HEK293 (cell line): ENCODE measurements around the gene SENP8.

Experiments
- CTCF ChIA-PET: fragments of 350-600 bp; formaldehyde crosslinking; extraction: SDS; loops from one replicate; lab custom pipeline; 2021; ENCODE audit warnings: antibody characterized with exemption; lab: Yijun Ruan, JAX
- POLR2A ChIA-PET: fragments of 300-600 bp; formaldehyde crosslinking; extraction: SDS; loops from one replicate; lab custom pipeline; 2020; ENCODE audit warnings: antibody characterized with exemption, inconsistent platforms; lab: Yijun Ruan, JAX
- H3K27ac ChIP-seq: fragments of 200-500 bp; sonication (Bioruptor generic); 2 replicates; pipeline ENCODE4 v1.5.1; 2014; ENCODE audit warnings: low read depth, low read length, control low read depth, inconsistent platforms; ENCODE audit errors: extremely low read depth
- H3K36me3 ChIP-seq, 2 experiments: fragments of 200-500 bp in 1 of 2; sonication (Bioruptor generic) in 1 of 2; 1 replicate in 1 of 2; 2 replicates in 1 of 2; pipeline ENCODE4 v1.5.1; 2014 to 2017; ENCODE audit warnings: inconsistent platforms in 2 of 2, low read length in 2 of 2; ENCODE audit not compliant: control insufficient read depth in 2 of 2, insufficient read depth in 1 of 2
- H3K4me1 ChIP-seq: fragments of 200-500 bp; sonication (Bioruptor generic); 2 replicates; pipeline ENCODE4 v1.5.1; 2014; ENCODE audit warnings: mild to moderate bottlenecking, low read length, inconsistent platforms; ENCODE audit not compliant: control insufficient read depth, insufficient read depth
- H3K4me3 ChIP-seq: 2 replicates; pipeline ENCODE4 v1.5.1; 2011; ENCODE audit warnings: low read depth, mild to moderate bottlenecking, control low read depth, low read length, moderate library complexity
- H3K9me3 ChIP-seq: fragments of 200-500 bp; sonication (Bioruptor generic); 2 replicates; pipeline ENCODE4 v1.5.1; 2014; ENCODE audit warnings: low read depth, low read length, inconsistent platforms; ENCODE audit not compliant: control insufficient read depth, insufficient read depth
- GLI2 ChIP-seq: fragments of 450-650 bp; formaldehyde crosslinking; IDR thresholded peaks from 2 replicates; pipeline ENCODE4; 2017; ENCODE audit warnings: missing biosample characterization, missing genetic modification characterization, low read depth, borderline replicate concordance
- HOXA7 ChIP-seq: sonication (generic); formaldehyde crosslinking; IDR thresholded peaks from 2 replicates; pipeline ENCODE4 v1.8.1; 2022; ENCODE audit warnings: missing genetic modification reagents, borderline replicate concordance
- KLF7 ChIP-seq: fragments of 450-650 bp; formaldehyde crosslinking; IDR thresholded peaks from 2 replicates; pipeline ENCODE4 v1.5.1; 2016; ENCODE audit warnings: missing biosample characterization, missing genetic modification characterization, borderline replicate concordance
- PRDM10 ChIP-seq: fragments of 450-650 bp; formaldehyde crosslinking; IDR thresholded peaks from 2 replicates; pipeline ENCODE4 v1.5.1; 2016; ENCODE audit warnings: missing biosample characterization, missing genetic modification characterization
- RBAK ChIP-seq: fragments of 450-650 bp; formaldehyde crosslinking; IDR thresholded peaks from 2 replicates; pipeline ENCODE4 v1.5.1; 2016; ENCODE audit warnings: missing biosample characterization, missing genetic modification characterization
- SALL2 ChIP-seq: fragments of 450-650 bp; formaldehyde crosslinking; IDR thresholded peaks from 2 replicates; pipeline ENCODE4 v1.5.0; 2017; ENCODE audit warnings: missing biosample characterization, mild to moderate bottlenecking, missing genetic modification characterization, borderline replicate concordance
- TRIM28 ChIP-seq: IDR thresholded peaks from 2 replicates; pipeline ENCODE4 v1.6.1; 2011; ENCODE audit warnings: low read length, control low read depth, borderline replicate concordance
- ZBTB10 ChIP-seq: fragments of 450-650 bp; formaldehyde crosslinking; IDR thresholded peaks from 2 replicates; pipeline ENCODE4 v1.5.1; 2016; ENCODE audit warnings: missing biosample characterization, missing genetic modification characterization
- ZBTB17 ChIP-seq: fragments of 450-650 bp; formaldehyde crosslinking; IDR thresholded peaks from 2 replicates; pipeline ENCODE4 v1.5.1; 2016; ENCODE audit warnings: missing biosample characterization, missing genetic modification characterization
- ZFP3 ChIP-seq: fragments of 450-650 bp; formaldehyde crosslinking; IDR thresholded peaks from 2 replicates; pipeline ENCODE4 v1.5.1; 2016; ENCODE audit warnings: low read depth, missing biosample characterization, missing genetic modification characterization
- ZNF174 ChIP-seq: fragments of 450-650 bp; formaldehyde crosslinking; IDR thresholded peaks from 2 replicates; pipeline ENCODE4 v1.5.0; 2017; ENCODE audit warnings: missing biosample characterization, mild to moderate bottlenecking, missing genetic modification characterization
- ZNF184 ChIP-seq: fragments of 450-650 bp; IDR thresholded peaks from 2 replicates; pipeline ENCODE4 v1.5.1; 2018; ENCODE audit warnings: missing biosample characterization, mild to moderate bottlenecking, missing genetic modification characterization
- ZNF335 ChIP-seq: fragments of 450-650 bp; formaldehyde crosslinking; conservative IDR thresholded peaks from 2 replicates; pipeline ENCODE4 v1.5.1; 2016; ENCODE audit warnings: missing biosample characterization, missing genetic modification characterization
- ZNF341 ChIP-seq: fragments of 450-650 bp; formaldehyde crosslinking; IDR thresholded peaks from 2 replicates; pipeline ENCODE4; 2016; ENCODE audit warnings: low read depth, missing biosample characterization, missing genetic modification characterization
- ZNF426 ChIP-seq: fragments of 450-650 bp; formaldehyde crosslinking; IDR thresholded peaks from 2 replicates; pipeline ENCODE4 v1.5.1; 2017; ENCODE audit warnings: missing biosample characterization, missing genetic modification characterization, mild to moderate bottlenecking, inconsistent platforms, moderate library complexity
- ZNF514 ChIP-seq: fragments of 450-650 bp; formaldehyde crosslinking; IDR thresholded peaks from 2 replicates; pipeline ENCODE4 v1.5.1; 2016; ENCODE audit warnings: missing biosample characterization, missing genetic modification characterization
- ZNF521 ChIP-seq: fragments of 450-650 bp; formaldehyde crosslinking; IDR thresholded peaks from 2 replicates; pipeline ENCODE4 v1.5.1; 2017; ENCODE audit warnings: missing biosample characterization, mild to moderate bottlenecking, missing genetic modification characterization
- ZNF561 ChIP-seq: fragments of 450-650 bp; IDR thresholded peaks from 2 replicates; pipeline ENCODE4 v1.5.1; 2018; ENCODE audit warnings: missing biosample characterization, missing genetic modification characterization, borderline replicate concordance
- ZNF624 ChIP-seq: fragments of 450-650 bp; formaldehyde crosslinking; IDR thresholded peaks from 2 replicates; pipeline ENCODE4 v1.5.1; 2017; ENCODE audit warnings: missing biosample characterization, missing genetic modification characterization
- ZNF660 ChIP-seq: fragments of 450-650 bp; IDR thresholded peaks from 2 replicates; pipeline ENCODE4 v1.5.1; 2018; ENCODE audit warnings: missing biosample characterization, mild to moderate bottlenecking, missing genetic modification characterization
- ZNF777 ChIP-seq: fragments of 450-650 bp; formaldehyde crosslinking; IDR thresholded peaks from 2 replicates; pipeline ENCODE4 v1.5.1; 2017; ENCODE audit warnings: missing biosample characterization, missing genetic modification characterization, borderline replicate concordance
- TF ChIP-seq, protein P1 (sequence below): fragments of 450-650 bp; formaldehyde crosslinking; IDR thresholded peaks from 2 replicates; pipeline ENCODE4 v1.5.1; 2017; ENCODE audit warnings: missing biosample characterization, mild to moderate bottlenecking, missing genetic modification characterization, moderate library complexity
- TF ChIP-seq, protein P2 (sequence below): fragments of 450-650 bp; formaldehyde crosslinking; IDR thresholded peaks from 2 replicates; pipeline ENCODE4 v1.5.1; 2016; ENCODE audit warnings: missing biosample characterization, missing genetic modification characterization

Gene SENP8

GRCh38 chr15:72086920-72087648 lies 31.1 kb upstream of the SENP8 start:
- TF ChIP-seq ZNF624 (no peak), ZNF426 (tag by site-specific recombination) (no peak), SALL2 (tag by site-specific recombination) (no peak), GLI2 (no peak), ZNF777 (tag by site-specific recombination) (no peak), ZNF174 (tag by site-specific recombination) (no peak), ZNF561 (tag by site-specific recombination) (no peak), HOXA7 (CRISPR knock-in tag) (no peak), ZNF341 (tag by site-specific recombination) (no peak), ZBTB17 (tag by site-specific recombination) (no peak), TRIM28 (no peak), ZFP3 (tag by site-specific recombination) (no peak)
- ChIA-PET CTCF (no interaction called here), POLR2A (interaction anchor here (0.7 kb wide), 1 partner anchor 44 kb away, joined by 3 read pairs; no protein-coding TSS in a partner anchor)
- Histone ChIP-seq H3K9me3 (peaks cover 2% of the 10 kb centered on the region; the same call in 1 of the 2 replicates), H3K27ac (no peak overlapping the region), H3K4me1 (peaks cover 3% of the 10 kb centered on the region; the same call in 1 of the 2 replicates), H3K4me3 (no peak overlapping the region), H3K36me3 (peaks cover 0 to 3% of the 10 kb centered on the region in 2 experiments; a peak in 1 of 3 replicates)

GRCh38 chr15:72092006-72092405 lies 26.2 kb upstream of the SENP8 start:
- ChIA-PET POLR2A (no interaction called here), CTCF (interaction anchor here (0.7 to 1.6 kb wide), 2 partner anchors 18 to 72 kb away, joined by 3 read pairs; no protein-coding TSS in a partner anchor)

More at GRCh38 chr15:72092006-72092405, 26.2 kb upstream of the SENP8 start:
- H3K4me1 ChIP-seq = peaks cover 5% of the 10 kb centered on the region
- H3K27ac ChIP-seq = no peak overlapping the region
- H3K9me3 ChIP-seq = no peaks in the 10 kb centered on the region; the same call in 1 of the 2 replicates
- TF ChIP-seq PRDM10 (tag by site-specific recombination) = no peak
- TF ChIP-seq HOXA7 (CRISPR knock-in tag) = no peak
- TF ChIP-seq ZNF514 (tag by site-specific recombination) = no peak
- no peak for TF ChIP-seq ZBTB10 (tag by site-specific recombination)
- no peak for TF ChIP-seq ZNF521 (tag by site-specific recombination)
- TF ChIP-seq ZNF660 = no peak
- TF ChIP-seq, protein P1, sequence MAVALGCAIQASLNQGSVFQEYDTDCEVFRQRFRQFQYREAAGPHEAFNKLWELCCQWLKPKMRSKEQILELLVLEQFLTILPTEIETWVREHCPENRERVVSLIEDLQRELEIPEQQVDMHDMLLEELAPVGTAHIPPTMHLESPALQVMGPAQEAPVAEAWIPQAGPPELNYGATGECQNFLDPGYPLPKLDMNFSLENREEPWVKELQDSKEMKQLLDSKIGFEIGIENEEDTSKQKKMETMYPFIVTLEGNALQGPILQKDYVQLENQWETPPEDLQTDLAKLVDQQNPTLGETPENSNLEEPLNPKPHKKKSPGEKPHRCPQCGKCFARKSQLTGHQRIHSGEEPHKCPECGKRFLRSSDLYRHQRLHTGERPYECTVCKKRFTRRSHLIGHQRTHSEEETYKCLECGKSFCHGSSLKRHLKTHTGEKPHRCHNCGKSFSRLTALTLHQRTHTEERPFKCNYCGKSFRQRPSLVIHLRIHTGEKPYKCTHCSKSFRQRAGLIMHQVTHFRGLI (tag by site-specific recombination) = no peak
- no peak for TF ChIP-seq RBAK
- no peak for TF ChIP-seq KLF7
- no peak for TF ChIP-seq ZNF335
- TF ChIP-seq ZNF184 (tag by site-specific recombination) = no peak
- TF ChIP-seq, protein P2, sequence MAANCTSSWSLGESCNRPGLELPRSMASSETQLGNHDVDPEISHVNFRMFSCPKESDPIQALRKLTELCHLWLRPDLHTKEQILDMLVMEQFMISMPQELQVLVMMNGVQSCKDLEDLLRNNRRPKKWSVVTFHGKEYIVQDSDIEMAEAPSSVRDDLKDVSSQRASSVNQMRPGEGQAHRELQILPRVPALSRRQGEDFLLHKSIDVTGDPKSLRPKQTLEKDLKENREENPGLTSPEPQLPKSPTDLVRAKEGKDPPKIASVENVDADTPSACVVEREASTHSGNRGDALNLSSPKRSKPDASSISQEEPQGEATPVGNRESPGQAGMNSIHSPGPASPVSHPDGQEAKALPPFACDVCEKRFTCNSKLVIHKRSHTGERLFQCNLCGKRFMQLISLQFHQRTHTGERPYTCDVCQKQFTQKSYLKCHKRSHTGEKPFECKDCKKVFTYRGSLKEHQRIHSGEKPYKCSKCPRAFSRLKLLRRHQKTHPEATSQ (tag by site-specific recombination) = no peak
- no peak overlapping the region for H3K4me3 ChIP-seq
- peaks cover 0 to 3% of the 10 kb centered on the region in 2 experiments; a peak in 2 of 3 replicates for H3K36me3 ChIP-seq
